Stimulated activated CD8-positive, alpha-beta memory T cell treated with anti-CD3 and anti-CD28 coated beads, Interleukin-15, amount 100 ng/mL, for 4 hours (primary cell): Measurements from ENCODE around the gene TGFBR3L.
"Not testable (repeated sequence)": the region's sequence is repeated elsewhere in the genome, so short reads cannot be mapped to it uniquely, and the experiment has no call there.

Source experiments
- DNase-seq, 2 donors: peaks; one replicate each; pipeline ENCODE4 v3.0.0-alpha.2; 2020; ENCODE audit warnings: low read depth in 2 of 2

The TGFBR3L gene

GRCh38 chr19:7917267-7918061 lies 2.8 kb downstream of the TGFBR3L start:
- no peak for DNase-seq

GRCh38 chr19:7918062-7918614 lies 3.5 kb downstream of the TGFBR3L start:
- not testable (repeated sequence) for DNase-seq

- DNase-seq: no peak
Observed at GRCh38 chr19:7918615-7919421, 4.2 kb downstream of the TGFBR3L start.

GRCh38 chr19:7919610-7920518 lies 5.2 kb downstream of the TGFBR3L start, which contains the start of gene SNAPC2:
TSS of gene SNAPC2 (plus strand) at chr19:7920338. CDS start at chr19:7920367, 29 bp downstream.
- peak; percentile 91 to 92 for DNase-seq

- peak; percentile 97 to 99 for DNase-seq
Observed at GRCh38 chr19:7920519-7921301, 6.1 kb downstream of the TGFBR3L start.

- DNase-seq: no peak
Observed at GRCh38 chr19:7921302-7921966, 6.8 kb downstream of the TGFBR3L start.

- DNase-seq: no peak
Observed at GRCh38 chr19:7921967-7922835, 7.6 kb downstream of the TGFBR3L start.

- DNase-seq: no peak
Observed at GRCh38 chr19:7922836-7923195, 8.2 kb downstream of the TGFBR3L start.

GRCh38 chr19:7923295-7924191 lies 8.9 kb downstream of the TGFBR3L start:
- no peak for DNase-seq

- no peak for DNase-seq
Observed at GRCh38 chr19:7924241-7924640, 9.6 kb downstream of the TGFBR3L start.

- DNase-seq: no peak
Observed at GRCh38 chr19:7924651-7925170, 10.1 kb downstream of the TGFBR3L start.

GRCh38 chr19:7925171-7925851 lies 10.7 kb downstream of the TGFBR3L start:
- DNase-seq: peak; percentile 55 to 57

GRCh38 chr19:7926021-7926726 lies 11.5 kb downstream of the TGFBR3L start, which contains the start of gene CTXN1:
TSS of gene CTXN1 (minus strand) at chr19:7926135. CDS start at chr19:7925538, 597 bp downstream.
- DNase-seq: peak; percentile 42 to 57

- no peak for DNase-seq
Observed at GRCh38 chr19:7926727-7927604, 12.3 kb downstream of the TGFBR3L start.

GRCh38 chr19:7927605-7928333 lies 13.1 kb downstream of the TGFBR3L start:
- no peak for DNase-seq
